GM23338 (cell line): Measurements from ENCODE around the gene TIAM1. TPM values are rescaled to one million over a fixed set of nuclear protein-coding genes. Genes with fewer than 3 reads are reported as not detected.

Source experiments
- ATAC-seq: fragments of 200-7000 bp; cut with Tn5 transposase; 3 replicates; pipeline ENCODE4 v1.9.1; 2020
- DNase-seq: peaks from one replicate; pipeline ENCODE4 v3.0.0-alpha.2; 2015; ENCODE audit warnings: low spot score
- H2AFZ ChIP-seq: fragments of 200-600 bp; sonication (generic); 2 replicates; pipeline ENCODE4 v1.8.0; 2016; ENCODE audit warnings: antibody characterized with exemption, mild to moderate bottlenecking, moderate library complexity
- H3F3A ChIP-seq: fragments of 200-600 bp; sonication (generic); replicated peaks from 2 replicates; pipeline ENCODE4 v1.8.0; 2017; ENCODE audit warnings: antibody characterized with exemption, mixed run types, low read depth
- H3K27ac ChIP-seq: fragments of 200-600 bp; sonication (generic); 2 replicates; pipeline ENCODE4 v1.6.1; 2016; ENCODE audit warnings: low read depth
- H3K27me3 ChIP-seq: fragments of 200-600 bp; sonication (generic); 2 replicates; pipeline ENCODE4 v1.8.0; 2016; ENCODE audit warnings: mild to moderate bottlenecking, mixed run types, moderate library complexity; ENCODE audit not compliant: insufficient read depth
- H3K36me3 ChIP-seq: fragments of 200-600 bp; sonication (generic); 2 replicates; pipeline ENCODE4 v1.8.0; 2016; ENCODE audit warnings: mild to moderate bottlenecking; ENCODE audit not compliant: insufficient read depth
- H3K4me1 ChIP-seq: fragments of 200-600 bp; sonication (generic); 2 replicates; pipeline ENCODE4 v1.8.0; 2016; ENCODE audit warnings: mild to moderate bottlenecking, moderate library complexity; ENCODE audit not compliant: insufficient read depth
- H3K4me2 ChIP-seq: fragments of 200-600 bp; sonication (generic); 2 replicates; pipeline ENCODE4 v1.7.1; 2017; ENCODE audit warnings: mixed run types
- H3K4me3 ChIP-seq: fragments of 200-600 bp; sonication (generic); 2 replicates; pipeline ENCODE4 v1.6.1; 2016; ENCODE audit warnings: mixed run types
- H3K79me2 ChIP-seq: fragments of 200-600 bp; sonication (generic); replicated peaks from 2 replicates; pipeline ENCODE4 v1.8.0; 2017; ENCODE audit warnings: mild to moderate bottlenecking; ENCODE audit not compliant: insufficient read depth
- H3K9me2 ChIP-seq: fragments of 200-600 bp; sonication (generic); 2 replicates; pipeline ENCODE4 v1.8.0; 2017; ENCODE audit not compliant: insufficient read depth
- H4K20me1 ChIP-seq: fragments of 200-600 bp; sonication (generic); replicated peaks from 2 replicates; pipeline ENCODE4 v1.8.0; 2017; ENCODE audit warnings: mild to moderate bottlenecking; ENCODE audit not compliant: insufficient read depth
- H3K27ac Mint-ChIP-seq: 2 replicates; pipeline ENCODE4 v1.8.0; 2020; ENCODE audit warnings: inconsistent platforms, mild to moderate bottlenecking, moderate library complexity, mixed read lengths
- H3K27me3 Mint-ChIP-seq: 3 replicates; pipeline ENCODE4 v1.8.0; 2022; ENCODE audit warnings: low read depth, mild to moderate bottlenecking, moderate library complexity, mixed read lengths, inconsistent platforms; ENCODE audit not compliant: insufficient read depth, poor library complexity
- H3K36me3 Mint-ChIP-seq: 3 replicates; pipeline ENCODE4 v1.8.0; 2021; ENCODE audit warnings: low read depth, mild to moderate bottlenecking, inconsistent platforms, moderate library complexity, mixed read lengths
- H3K4me1 Mint-ChIP-seq: 3 replicates; pipeline ENCODE4 v1.8.0; 2020; ENCODE audit warnings: mild to moderate bottlenecking, inconsistent platforms, mixed read lengths
- H3K4me3 Mint-ChIP-seq: 3 replicates; pipeline ENCODE4 v1.8.0; 2021; ENCODE audit warnings: moderate library complexity, mild to moderate bottlenecking, inconsistent platforms, mixed read lengths
- H3K9me3 Mint-ChIP-seq: 3 replicates; pipeline ENCODE4 v1.8.0; 2020; ENCODE audit warnings: moderate library complexity, mild to moderate bottlenecking, inconsistent platforms, mixed read lengths
- CREB1 ChIP-seq: fragments of 250-450 bp; sonication (Bioruptor Pico); IDR thresholded peaks from 2 replicates; pipeline ENCODE4 v1.5.0; 2020; ENCODE audit warnings: low read depth, mild to moderate bottlenecking, moderate library complexity
- ETS1 ChIP-seq: IDR thresholded peaks from 2 replicates; pipeline ENCODE4 v1.6.1; 2016; ENCODE audit warnings: antibody characterized with exemption
- EZH2 ChIP-seq: fragments of 200-600 bp; sonication (generic); IDR thresholded peaks from one replicate; pipeline ENCODE4 v1.8.0; 2017; ENCODE audit warnings: antibody characterized with exemption, mild to moderate bottlenecking, low read depth; ENCODE audit not compliant: unreplicated experiment
- POLR2AphosphoS5 ChIP-seq: IDR thresholded peaks from 2 replicates; pipeline ENCODE4 v1.6.1; 2016; ENCODE audit warnings: antibody characterized with exemption, low read depth
- REST ChIP-seq: IDR thresholded peaks from one replicate; pipeline ENCODE4 v1.6.1; 2018; ENCODE audit warnings: antibody characterized with exemption; ENCODE audit not compliant: unreplicated experiment
- ZNF114 ChIP-seq: fragments of 250-450 bp; sonication (Bioruptor Pico); IDR thresholded peaks from 2 replicates; pipeline ENCODE4 v1.5.0; 2020; ENCODE audit warnings: mild to moderate bottlenecking, moderate library complexity
- ZNF331 ChIP-seq: fragments of 250-450 bp; sonication (Bioruptor Pico); IDR thresholded peaks from 2 replicates; pipeline ENCODE4 v1.5.0; 2020; ENCODE audit warnings: low read depth, mild to moderate bottlenecking, moderate library complexity
- ZNF462 ChIP-seq: fragments of 250-450 bp; sonication (Bioruptor Pico); IDR thresholded peaks from 2 replicates; pipeline ENCODE4 v1.5.0; 2020; ENCODE audit warnings: mild to moderate bottlenecking, moderate library complexity
- polyA plus RNA-seq: library from polyadenylated mRNA; unstranded; fragments of >200 nt; fragmentation: Nextera tagmentation; extraction: Ambion mirVana; gene quantifications from 2 replicates; pipeline ENCODE4 v1.2.1, GENCODE V29; 2016
- total RNA-seq: library from RNA; depleted of rRNA; stranded (reverse); fragments of >200 nt; shearing (Covaris generic); gene quantifications from 2 replicates; pipeline ENCODE4 v1.2.3, GENCODE V29; 2014

Gene TIAM1
- total and polyA plus RNA-seq, 2 experiments from 2014 or later: 18.5 to 20.0 TPM

GRCh38 chr21:31340514-31340913 lies 3.5 kb downstream of the TIAM1 start:
- H3K36me3 Mint-ChIP-seq: no peaks in the 10 kb centered on the region
- Histone ChIP-seq H3K4me1 (peaks cover 24% of the 10 kb centered on the region), H3K27me3 (no peaks in the 10 kb centered on the region), H4K20me1 (no peaks in the 10 kb centered on the region; the same call in 1 of the 2 replicates), H3K4me3 (no peak overlapping the region), H3K27ac (no peak overlapping the region), H3K36me3 (no peaks in the 10 kb centered on the region), H3K9me2 (no peaks in the 10 kb centered on the region), H3K4me2 (no peak overlapping the region), H2AFZ (no peak overlapping the region), H3F3A (no peaks in the 10 kb centered on the region), H3K79me2 (peaks cover 19% of the 10 kb centered on the region; the same call in 1 of the 2 replicates)
- ATAC-seq (no peak), DNase-seq (no peak)
- no peak for TF ChIP-seq ETS1
- peaks cover 17% of the 10 kb centered on the region for H3K27me3 Mint-ChIP-seq
- peaks cover 40% of the 10 kb centered on the region for H3K4me1 Mint-ChIP-seq
- no peak overlapping the region for H3K4me3 Mint-ChIP-seq
- no peaks in the 10 kb centered on the region for H3K9me3 Mint-ChIP-seq
- no peak overlapping the region for H3K27ac Mint-ChIP-seq

- TF ChIP-seq CREB1 (no peak), EZH2 (no peak), ETS1 (no peak), POLR2AphosphoS5 (no peak), ZNF114 (no peak), REST (no peak), ZNF462 (CRISPR knock-in tag) (no peak), ZNF331 (CRISPR knock-in tag) (no peak)
- Mint-ChIP-seq H3K9me3 (no peaks in the 10 kb centered on the region), H3K36me3 (no peaks in the 10 kb centered on the region), H3K4me1 (peaks cover 38% of the 10 kb centered on the region), H3K27ac (no peak overlapping the region), H3K27me3 (peaks cover 18% of the 10 kb centered on the region), H3K4me3 (no peak overlapping the region)
- Histone ChIP-seq H3K4me2 (peak overlapping the region; percentile 15; the same call in 1 of the 2 replicates), H3K27me3 (no peaks in the 10 kb centered on the region), H2AFZ (no peak overlapping the region), H3K36me3 (no peaks in the 10 kb centered on the region), H3K4me3 (no peak overlapping the region), H3K9me2 (no peaks in the 10 kb centered on the region), H3K79me2 (peaks cover 19% of the 10 kb centered on the region; the same call in 1 of the 2 replicates), H3K4me1 (peaks cover 22% of the 10 kb centered on the region), H3F3A (no peaks in the 10 kb centered on the region), H4K20me1 (no peaks in the 10 kb centered on the region; the same call in 1 of the 2 replicates), H3K27ac (no peak overlapping the region)
- ATAC-seq (no peak), DNase-seq (no peak)
These were observed 4.3 kb downstream of the TIAM1 start for GRCh38 chr21:31339721-31340120.
